GM19372 (cell line): Measurements from ENCODE around the gene RNF150.
"Not testable (repeated sequence)": the region's sequence is repeated elsewhere in the genome, so short reads cannot be mapped to it uniquely, and the experiment has no call there.

Experiments
- ATAC-seq: cut with Tn5 transposase; IDR thresholded peaks from one replicate; pipeline ENCODE4 v1.9.1; 2021; ENCODE audit warnings: mild to moderate bottlenecking, low read depth, moderate library complexity; ENCODE audit not compliant: unreplicated experiment

Gene RNF150

DNA sequence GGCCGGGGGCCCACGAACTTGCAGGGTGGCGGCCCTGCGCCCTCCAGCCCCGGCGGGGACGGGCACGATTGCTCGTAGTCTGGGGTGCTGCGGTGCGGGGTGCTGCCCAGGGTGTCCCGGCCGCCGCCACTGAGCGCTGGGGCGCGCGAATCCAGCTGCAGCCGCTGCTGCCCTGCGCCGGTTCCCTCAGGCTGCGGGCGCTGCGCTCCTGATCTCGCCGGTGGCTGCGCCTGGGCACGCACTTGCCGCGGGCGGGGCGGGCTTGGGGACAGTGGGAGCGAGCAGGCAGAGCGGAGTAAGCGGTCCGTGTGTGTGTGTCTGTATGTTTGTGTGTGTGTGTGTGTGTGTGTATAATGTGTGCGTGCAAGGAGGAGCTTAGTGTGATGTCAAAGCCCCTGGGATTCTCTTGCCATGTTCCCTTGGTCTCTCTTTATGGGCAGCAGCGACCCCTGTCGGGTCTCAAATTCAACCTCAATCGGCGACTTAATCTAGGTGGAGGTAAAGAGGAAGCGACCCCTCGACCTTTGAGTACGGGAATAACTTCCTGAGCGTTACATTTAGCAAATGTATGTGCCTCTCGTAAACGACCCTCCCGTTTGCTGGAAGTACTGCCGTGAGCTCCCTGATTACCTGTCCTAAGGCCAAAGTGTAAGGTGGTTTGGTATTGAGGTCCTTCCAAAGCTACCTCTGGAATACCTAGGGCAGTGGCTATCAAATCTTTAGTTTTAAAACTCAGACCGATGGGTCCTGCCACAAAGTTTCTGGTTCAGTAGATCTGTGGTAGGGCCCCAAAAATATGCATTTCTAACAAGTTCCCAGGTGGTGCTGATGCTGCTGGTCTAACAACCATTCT is at the start of gene RNF150:
Gene RNF150 (minus strand): TSS at position 324 of the 853 bp plus-strand sequence.
- peak; percentile 51 for ATAC-seq

DNA sequence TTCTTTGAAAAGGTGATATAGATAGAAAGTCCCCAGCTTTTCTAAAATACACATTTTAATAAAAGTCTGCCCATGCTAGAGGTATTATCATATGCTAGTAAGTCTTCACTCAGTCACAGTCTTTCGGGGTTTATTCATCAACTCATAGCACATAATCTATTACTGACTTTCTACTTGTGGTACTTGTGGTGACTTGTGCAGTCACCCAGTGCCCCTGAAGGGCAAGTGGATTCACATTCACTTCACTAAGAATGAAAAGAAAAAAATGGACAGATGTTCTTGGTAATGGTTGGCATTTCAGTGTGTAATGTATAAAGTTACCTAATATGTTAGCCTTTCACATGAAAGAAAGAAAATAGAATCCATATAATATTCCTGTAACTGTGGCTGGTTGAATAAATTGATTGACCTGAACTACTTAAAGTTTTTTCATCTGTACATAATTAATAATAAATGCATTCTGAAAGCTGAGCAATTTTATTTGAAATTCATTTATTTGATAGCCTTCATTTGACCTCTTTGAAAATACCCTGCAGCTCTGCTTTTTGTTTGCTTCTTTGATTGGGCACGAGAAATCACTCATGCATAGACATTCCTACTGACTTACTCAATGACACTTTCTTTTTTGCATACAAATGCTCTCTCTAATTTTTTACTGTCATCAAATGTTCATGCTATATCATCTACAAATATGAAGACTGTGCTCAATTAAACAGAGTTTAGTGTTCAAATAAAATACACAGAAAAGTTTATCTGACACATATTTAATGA is 47.9 kb upstream of the RNF150 start:
- ATAC-seq = no peak

DNA sequence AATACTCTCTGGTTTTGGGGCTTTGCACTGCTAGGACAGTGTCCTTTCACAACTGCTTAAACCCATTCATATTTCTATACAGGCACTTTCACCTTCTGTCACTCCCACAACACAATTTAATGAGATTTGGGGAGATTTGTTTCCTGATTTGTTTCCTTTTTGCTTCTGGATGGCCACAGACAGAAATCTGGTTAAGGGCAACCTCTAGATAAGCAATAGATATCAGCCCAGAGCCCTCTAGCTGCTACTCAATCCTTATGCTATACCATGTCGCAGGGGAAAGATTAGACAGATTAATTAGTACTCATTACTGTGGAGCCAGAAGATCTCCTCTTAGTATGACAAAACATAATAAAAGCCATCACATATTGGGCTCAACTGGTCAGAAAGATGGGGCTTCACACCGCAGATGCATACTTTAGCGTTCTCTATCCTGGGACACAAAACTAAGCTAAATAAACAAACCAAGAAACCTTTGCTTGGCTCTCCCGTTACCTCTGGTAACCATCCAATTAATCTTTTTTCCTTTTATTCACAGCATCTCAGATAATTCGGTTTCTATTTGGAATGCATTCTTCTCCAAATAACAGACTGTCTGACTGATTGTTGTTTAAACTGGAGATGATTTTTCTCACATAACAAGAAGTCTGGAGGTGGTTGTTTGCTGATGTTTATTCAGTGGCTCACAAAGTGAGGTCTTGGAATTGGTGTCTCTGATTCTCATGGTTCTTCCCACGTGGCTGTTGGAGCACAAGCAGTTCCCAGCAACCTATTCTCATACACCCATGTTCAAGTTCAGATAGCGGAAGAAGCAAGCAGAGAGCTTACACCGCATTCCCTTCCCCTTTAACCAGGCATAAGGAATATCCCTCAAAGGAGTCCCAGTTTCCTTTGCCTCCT is 46.5 kb upstream of the RNF150 start:
- no peak for ATAC-seq

DNA sequence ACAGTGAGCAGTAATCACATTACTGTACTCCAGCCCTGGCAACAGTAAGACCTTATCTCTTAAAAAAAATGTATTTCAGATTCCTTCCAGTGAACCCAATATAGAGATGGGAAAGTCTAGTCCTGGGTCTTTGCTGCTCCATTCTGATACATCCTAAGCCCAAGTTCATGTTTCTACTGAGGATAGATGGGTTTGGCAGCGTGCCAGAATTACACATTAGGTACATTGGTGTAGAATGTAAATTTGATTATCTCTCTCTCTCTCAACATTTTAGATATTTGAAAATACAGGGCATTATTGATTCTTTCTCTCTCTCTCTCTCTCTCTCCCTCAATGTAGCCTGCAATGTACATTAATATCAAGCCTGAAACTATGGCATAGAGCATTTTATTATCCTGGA is 43.9 kb upstream of the RNF150 start:
- no peak for ATAC-seq

DNA sequence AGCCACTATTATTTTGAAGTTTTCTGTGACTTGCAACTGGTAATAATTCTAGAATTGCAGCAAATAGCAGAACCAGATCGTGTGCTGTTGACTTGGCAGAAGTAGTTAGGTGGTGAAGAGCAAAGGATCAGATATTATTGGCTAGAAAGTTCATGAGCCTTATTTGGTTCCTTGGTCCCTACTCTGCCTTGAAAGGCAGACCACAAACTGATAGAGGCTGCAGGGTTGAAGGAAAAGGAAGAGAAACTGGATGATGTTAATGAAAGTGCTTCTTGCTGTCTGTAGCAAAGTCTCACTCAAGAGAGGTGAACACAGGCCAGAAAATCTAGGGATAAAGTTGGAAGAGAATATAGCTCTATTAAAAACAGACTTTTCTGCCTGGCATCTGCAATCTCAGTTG is 41.2 kb upstream of the RNF150 start:
- ATAC-seq = no peak

DNA sequence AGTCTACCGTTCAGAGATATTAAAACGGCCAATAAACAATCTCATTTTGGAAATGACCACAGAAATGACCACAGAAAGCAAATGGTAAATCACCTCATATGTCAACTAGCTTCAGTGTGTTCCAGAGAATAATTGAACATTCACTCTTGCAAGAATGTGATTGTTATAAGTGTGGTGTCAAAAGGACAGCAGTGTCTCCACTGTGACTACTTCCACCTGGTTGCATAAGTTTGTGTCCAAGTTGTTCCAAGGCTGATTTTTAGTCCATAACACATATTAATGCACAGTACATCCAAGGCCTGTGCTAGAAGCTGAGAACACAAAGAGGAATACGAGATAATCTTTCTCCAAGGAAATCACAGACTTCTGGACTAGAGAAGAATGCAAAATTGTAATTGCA is 37.4 kb upstream of the RNF150 start:
- ATAC-seq = no peak

DNA sequence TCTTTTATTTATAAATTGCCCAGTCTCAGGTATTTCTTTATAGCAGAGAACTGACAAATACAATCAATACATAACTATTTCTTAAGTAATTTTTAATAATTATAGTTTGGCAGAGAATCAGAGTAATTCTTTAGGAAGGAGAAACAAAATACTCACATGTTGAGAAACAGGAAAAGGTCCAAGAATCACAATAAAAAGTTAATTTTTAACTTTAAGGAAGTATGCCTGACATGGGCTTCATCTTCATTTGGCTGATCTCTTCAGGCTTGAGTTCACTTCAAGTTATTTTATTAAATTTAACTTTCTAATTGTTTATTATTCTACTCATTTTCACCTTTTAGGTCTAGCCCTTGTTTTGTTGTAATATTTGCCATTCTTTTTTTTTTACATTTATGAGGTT is 36.1 kb upstream of the RNF150 start:
- no peak for ATAC-seq

DNA sequence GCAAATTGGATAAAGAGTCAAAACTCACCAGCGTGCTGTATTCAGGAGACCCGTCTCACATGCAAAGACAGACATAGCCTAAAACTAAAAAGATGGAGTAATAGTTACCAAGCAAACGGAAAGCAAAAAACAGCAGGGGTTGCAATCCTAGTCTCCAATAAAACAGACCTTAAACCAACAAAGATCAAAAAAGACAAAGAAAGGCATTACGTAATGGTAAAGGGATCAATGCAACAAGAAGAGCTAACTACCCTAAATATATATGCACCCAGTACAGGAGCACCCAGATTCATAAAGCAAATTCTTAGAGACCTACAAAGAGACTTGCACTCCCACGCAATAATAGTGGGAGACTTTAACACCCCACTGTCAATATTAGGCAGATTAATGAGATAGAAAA is 31.7 kb upstream of the RNF150 start:
- not testable (repeated sequence) for ATAC-seq

DNA sequence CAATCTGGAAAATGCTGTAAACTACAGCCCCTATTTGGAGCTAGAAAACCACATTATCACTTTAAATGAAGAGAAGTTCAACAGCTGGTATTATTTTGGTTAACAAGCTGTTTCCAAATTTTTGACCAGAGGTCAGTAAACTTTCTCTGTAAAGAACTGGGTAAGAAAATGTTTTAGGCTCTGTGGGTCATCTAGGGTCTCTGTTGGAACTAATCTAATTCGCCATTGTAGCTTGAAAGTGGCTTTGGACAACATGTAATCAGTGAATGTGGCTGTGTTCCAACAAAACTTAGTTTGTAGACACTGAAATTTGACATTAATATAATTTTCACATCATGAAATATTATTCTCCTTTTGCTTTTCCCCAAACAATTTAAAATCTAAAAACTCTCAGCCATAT is 25.8 kb upstream of the RNF150 start:
- no peak for ATAC-seq

DNA sequence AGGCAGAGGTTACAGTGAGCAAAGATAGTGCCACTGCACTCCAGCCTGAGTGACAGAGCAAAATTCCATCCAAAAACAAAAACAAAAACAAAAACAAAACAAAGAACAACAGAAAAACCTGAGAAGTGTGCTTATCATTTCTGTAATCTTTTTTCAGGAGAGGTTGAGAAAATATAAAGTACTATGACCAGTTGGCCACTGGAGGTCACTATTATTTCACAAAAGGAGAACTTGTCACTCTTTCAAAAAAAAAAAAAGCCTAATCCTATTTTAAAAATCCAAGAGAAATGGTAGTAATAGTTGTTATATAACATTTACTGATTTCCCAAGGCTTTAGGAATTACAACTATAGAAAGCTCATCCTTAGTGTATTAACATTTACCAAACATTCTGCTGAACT is 24.9 kb upstream of the RNF150 start:
- ATAC-seq = no peak

DNA sequence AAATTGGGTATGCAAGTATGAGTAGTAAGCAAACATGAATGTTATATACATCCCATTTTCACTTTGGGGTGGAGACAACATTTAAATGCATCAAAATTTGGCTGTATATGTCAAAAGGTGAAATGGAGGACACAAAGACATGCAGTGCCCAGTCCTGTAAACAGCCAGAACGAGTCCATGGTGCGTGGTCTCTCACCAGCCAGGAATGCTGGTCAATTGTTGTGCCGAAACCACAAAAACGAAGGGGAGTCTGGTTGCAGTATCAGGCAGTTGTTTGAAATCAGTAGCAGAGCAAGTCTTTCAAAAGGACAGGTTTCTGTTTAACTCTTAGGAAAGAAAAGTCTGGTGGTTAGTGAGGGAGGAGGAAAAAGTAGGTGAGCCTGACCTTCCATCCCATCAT is 22.3 kb upstream of the RNF150 start:
- no peak for ATAC-seq

DNA sequence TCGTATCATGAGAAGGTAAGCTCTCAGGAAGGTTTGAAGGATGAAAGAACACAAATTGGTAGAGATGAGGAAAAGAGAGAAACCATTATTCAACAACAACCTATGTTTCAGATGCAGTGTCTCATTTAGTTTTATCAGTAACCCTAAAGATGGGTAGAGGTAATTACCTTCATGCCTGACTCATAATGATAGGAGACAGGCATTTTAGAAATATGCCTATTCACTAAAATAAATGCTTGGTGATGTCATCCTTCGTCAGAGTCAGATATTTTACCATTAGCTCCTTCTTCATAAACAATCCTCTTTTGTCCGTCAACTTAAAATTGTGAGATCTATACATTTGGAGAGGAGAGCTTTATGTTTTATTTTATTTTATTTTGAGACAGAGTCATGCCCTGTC is 21.5 kb upstream of the RNF150 start:
- ATAC-seq = no peak

DNA sequence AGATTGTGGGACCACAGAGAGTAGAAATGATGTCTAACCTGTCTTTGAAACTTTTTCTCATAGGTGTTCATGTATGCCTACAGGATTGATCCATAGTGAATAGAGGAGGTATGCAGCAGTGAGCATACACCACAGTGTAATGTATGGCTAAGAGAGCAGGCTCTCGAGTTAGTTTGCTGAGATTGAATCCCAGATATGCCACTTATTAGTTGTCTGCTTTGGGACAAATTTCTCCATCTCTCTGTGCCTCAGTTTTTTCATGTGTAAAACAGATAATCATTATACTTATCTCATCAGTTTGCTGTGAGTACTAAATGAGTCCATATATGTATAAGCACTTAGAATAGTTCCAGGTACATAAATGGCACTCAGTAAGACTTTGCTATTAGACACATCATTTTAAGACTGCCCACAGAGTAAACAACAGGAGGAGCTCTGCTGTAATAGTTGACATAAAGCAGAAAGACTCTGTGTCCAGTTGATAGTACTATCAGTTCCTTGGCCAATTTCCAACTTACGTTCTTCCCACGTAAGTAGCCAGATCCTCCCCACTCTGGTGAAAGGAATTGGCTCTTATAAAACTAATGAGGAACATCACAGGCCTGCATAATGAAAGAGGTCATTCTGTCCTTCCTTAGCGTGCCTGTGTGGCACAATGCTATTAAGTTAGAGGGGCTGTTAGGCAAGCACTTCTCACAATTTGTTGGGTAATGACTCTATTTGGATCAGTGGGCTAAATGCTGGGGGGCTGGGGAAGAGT is 20.7 kb upstream of the RNF150 start:
- no peak for ATAC-seq

DNA sequence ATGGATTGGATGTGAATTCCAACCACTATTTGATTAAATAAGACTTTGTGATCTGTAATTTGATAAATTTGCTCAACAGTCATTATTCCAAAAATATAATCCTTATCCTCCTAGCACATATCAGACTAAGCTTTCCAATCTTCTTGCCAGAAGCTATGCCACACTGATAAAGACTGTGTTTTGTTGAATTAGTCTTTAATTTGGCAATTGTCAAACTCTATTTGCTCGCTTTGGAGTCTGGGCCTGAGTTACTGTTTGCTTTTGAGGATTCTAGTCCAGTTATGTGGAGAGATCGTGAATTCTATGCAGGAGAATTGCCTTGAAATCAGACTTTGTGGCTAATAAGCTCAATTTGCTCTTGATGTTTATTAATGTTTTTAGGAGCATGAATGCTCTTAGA is 10.9 kb upstream of the RNF150 start:
- no peak for ATAC-seq

DNA sequence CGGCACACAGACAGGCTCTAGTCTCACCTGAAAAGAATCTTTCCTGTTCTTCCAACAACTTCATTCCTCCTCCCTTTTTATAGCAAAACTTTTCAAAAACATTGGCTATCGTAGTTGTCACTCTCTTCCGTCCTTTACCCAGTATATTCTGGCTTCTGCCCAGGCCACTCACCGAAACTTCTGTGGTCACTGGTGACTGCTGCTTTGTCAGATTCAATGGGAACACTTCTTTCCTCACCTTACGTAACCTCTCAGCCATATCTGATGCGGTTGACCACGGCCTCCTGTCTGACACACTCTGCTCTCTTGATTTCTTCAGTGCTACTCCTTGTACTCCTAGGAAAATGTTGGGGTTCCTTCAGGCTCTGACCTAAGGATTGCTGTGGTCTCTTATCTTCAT is 9.2 kb upstream of the RNF150 start:
- ATAC-seq = no peak

DNA sequence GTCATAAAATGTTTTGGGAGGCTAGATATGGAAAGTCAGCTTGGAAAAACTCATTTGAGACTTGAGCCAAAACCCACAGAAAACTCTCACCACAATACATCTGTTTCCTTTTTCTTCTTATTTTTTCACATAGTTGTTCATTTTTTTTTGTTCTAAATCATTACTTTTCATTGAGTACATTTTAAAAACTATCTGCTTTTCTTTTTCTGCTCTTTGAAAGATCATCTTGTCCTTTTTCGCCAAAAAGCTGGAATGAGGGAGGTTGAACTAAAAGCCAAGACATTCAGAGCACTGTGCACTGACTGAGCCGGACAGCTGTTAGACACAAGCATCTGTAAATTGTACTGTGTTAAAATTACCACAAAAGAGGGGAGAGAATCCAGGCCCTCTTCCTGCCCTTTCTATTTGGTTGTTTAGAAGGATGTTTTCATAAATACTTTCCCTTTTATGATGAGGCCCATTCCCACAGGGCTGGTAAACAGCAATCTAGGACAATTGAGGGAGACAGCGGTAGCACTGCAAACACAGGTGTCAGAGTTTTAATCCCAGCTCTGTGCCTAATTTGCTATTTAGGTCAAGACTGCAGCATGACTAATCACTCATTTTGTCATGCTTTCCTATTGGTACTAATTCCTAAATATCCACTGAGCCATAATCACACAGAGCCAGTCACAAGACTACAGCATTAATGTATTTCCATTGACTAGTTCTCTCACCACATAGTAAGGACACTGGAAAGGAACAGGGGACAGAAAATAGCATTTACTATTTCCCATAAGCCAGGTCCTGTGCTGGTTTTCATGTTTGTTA is 7.3 kb upstream of the RNF150 start:
- ATAC-seq = no peak

DNA sequence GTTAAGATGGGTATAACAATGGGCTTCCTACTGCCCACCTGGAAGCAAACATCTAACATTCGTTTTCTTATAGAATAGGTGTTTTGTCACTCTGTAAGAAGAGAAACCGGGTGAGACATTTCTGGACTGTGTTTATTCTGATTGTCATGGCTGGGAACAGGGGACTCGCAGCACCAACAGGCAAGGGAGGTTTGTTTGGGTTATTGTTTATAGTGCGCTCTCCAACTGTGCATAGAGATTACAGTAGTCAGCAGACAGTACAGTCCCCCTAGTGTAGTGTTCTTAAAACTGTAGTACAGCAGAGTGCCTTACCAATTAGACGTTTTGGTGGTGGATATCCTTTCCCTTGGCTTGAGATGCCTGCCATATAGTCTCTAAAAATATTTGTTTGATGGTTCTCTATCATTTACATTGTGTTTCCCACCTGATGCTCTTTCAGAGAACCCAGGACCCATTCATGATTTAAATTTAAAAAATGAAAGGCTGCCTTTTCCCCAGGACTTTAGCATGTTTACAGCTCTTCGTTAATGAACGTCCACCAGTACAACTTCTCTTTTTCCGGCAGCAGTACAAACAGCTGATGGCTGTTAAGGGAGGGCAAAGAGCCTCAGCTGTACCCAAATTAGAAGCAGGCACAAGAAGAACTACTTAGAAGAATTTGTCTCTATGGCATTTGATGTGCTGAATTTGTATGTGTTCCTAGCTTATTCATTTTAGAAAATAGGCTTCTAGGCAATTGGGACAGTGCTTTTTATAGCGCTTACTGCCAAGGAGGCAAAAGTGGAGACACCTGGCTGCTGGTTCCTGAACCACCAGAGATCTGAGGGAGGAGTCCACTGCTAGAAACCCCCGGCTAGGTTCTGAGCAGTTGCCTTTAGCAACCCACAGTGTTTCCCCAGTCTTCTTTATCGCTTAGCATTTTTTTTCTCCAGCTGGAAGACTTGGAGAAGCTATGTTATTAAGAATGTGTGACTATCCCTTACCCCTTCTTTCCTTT is 1.0 kb upstream of the RNF150 start:
- ATAC-seq = no peak

DNA sequence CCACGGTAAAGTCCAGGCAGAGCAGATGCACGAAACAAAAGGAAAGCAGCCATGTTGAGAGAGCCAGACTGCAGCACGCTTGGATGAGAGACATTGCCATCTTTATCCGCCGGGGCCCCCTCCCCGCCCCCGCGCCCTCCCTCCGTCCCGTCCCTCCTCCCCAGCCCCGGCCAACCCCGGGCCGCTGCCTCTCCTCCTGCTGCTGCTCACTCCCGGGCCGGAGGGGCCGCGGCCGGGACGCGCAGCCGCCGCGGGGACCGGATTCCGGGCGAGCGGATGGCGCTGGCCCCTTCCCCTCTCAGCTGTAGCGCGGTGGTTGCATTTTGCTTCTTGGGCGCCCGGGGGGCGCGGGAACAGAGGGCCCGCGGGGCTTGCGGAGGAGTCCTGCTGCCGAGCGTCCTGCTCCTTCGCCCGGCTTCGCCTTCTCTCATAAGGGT is 542 bp downstream of the RNF150 start:
- no peak for ATAC-seq
